Measurements from ENCODE around the gene HIF3A. TPM values are rescaled to one million over a fixed set of nuclear protein-coding genes. Genes with fewer than 3 reads are reported as not detected.

HIF3A gene
- total and polyA plus RNA-seq, 2 of the 8 experiments (the other 6 are each of a cell fraction or from before 2014, with no cell fraction given), result 38.6 to 38.8 TPM

DNA sequence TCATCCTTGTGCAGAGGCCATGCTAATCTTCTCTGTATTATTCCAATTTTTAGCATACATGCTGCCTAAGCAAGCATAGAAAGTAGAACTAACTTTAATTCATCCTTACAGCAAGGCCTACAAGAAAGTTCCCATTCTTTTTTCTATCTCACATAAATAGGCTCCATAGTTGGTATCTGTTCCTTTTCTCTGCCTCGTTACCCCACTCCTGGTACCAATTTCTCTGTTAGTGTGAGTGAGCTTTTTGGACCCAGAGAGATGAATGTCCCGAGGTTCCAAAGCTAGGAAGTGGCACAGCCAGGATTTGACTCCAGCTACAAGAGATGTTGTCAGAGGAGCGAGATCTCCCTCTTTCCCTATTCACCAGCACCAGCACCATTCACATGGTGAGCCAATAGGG lies 9.7 kb downstream of the HIF3A start (continued):
- TF ChIP-seq HDAC2 (IDR thresholded peaks at IDR 0.05; ENCODE audit: borderline replicate concordance in 1 of 2, low read depth in 2 of 2, low read length in 2 of 2) (no peak), POLR2A (IDR thresholded peaks at IDR 0.05; ENCODE audit: control extremely low read depth in 1 of 2, low read depth in 2 of 2, low read length in 2 of 2) (no peak), EGR1 (IDR thresholded peaks at IDR 0.05; ENCODE audit: borderline replicate concordance, low read depth, low read length) (no peak), ASH2L (IDR thresholded peaks at IDR 0.05; ENCODE audit: low read length) (no peak), CHD1 (IDR thresholded peaks at IDR 0.05; ENCODE audit: low read depth, low read length) (no peak), MAFK (IDR thresholded peaks at IDR 0.05; ENCODE audit: low read depth, low read length) (no peak), RFX5 (IDR thresholded peaks at IDR 0.05; ENCODE audit: borderline replicate concordance, low read depth, low read length) (no peak), CTBP2 (IDR thresholded peaks at IDR 0.05; ENCODE audit: borderline replicate concordance, insufficient read depth, insufficient read length, low read length) (no peak)
- TF ChIP-seq, protein P1, sequence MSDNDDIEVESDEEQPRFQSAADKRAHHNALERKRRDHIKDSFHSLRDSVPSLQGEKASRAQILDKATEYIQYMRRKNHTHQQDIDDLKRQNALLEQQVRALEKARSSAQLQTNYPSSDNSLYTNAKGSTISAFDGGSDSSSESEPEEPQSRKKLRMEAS (IDR thresholded peaks at IDR 0.05), result no peak

Data from H1 (cell line).